Ishikawa (cell line): ENCODE measurements around the gene PIN4.

Experiments used
- CEBPB ChIP-seq: IDR thresholded peaks from 2 replicates; pipeline ENCODE4 v1.6.1; 2012
- EGR1 ChIP-seq: IDR thresholded peaks from 2 replicates; pipeline ENCODE4 v1.6.1; 2012
- EP300 ChIP-seq: IDR thresholded peaks from 2 replicates; pipeline ENCODE4 v1.6.1; 2012; ENCODE audit warnings: borderline replicate concordance
- FOXM1 ChIP-seq: IDR thresholded peaks from 2 replicates; pipeline ENCODE4 v1.6.1; 2012; ENCODE audit warnings: low read depth, borderline replicate concordance
- NFIC ChIP-seq: IDR thresholded peaks from 2 replicates; pipeline ENCODE4 v1.6.1; 2012
- RAD21 ChIP-seq: IDR thresholded peaks from 2 replicates; pipeline ENCODE4 v1.6.1; 2012; ENCODE audit warnings: low read depth
- TAF1 ChIP-seq: IDR thresholded peaks from 2 replicates; pipeline ENCODE4 v1.6.1; 2012; ENCODE audit warnings: low read depth, mild to moderate bottlenecking
- TCF12 ChIP-seq: IDR thresholded peaks from 2 replicates; pipeline ENCODE4 v1.6.1; 2012; ENCODE audit warnings: low read depth
- TEAD4 ChIP-seq: IDR thresholded peaks from 2 replicates; pipeline ENCODE4 v1.6.1; 2012
- YY1 ChIP-seq: IDR thresholded peaks from 2 replicates; pipeline ENCODE4 v1.6.1; 2012; ENCODE audit warnings: low read depth
- TF ChIP-seq, protein P1 (sequence below): IDR thresholded peaks from 2 replicates; pipeline ENCODE4 v1.6.1; 2012
- TF ChIP-seq, protein P2 (sequence below): IDR thresholded peaks from 2 replicates; pipeline ENCODE4 v1.6.1; 2012; ENCODE audit warnings: low read depth, mild to moderate bottlenecking

DNA sequence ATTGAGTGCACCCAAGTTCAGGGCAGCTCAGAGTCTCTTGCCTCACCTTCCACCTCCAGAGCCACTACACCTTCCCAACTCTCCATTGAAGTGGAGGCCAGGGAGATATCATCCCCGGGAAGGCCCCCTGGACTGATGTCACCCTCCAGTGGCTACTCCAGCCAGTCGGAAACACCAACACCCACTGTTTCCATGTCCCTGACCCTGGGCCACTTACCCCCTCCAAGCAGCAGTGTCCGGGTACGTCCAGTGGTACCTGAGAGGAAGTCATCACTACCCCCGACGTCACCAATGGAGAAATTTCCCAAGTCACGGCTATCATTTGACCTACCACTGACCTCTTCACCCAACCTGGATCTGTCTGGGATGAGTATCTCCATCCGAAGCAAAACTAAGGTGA lies 42.0 kb upstream of the PIN4 start:
- TF ChIP-seq, protein P1, sequence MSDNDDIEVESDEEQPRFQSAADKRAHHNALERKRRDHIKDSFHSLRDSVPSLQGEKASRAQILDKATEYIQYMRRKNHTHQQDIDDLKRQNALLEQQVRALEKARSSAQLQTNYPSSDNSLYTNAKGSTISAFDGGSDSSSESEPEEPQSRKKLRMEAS = no peak
- TF ChIP-seq CEBPB = no peak
- no peak for TF ChIP-seq TCF12
- no peak for TF ChIP-seq TAF1
- TF ChIP-seq, protein P2, sequence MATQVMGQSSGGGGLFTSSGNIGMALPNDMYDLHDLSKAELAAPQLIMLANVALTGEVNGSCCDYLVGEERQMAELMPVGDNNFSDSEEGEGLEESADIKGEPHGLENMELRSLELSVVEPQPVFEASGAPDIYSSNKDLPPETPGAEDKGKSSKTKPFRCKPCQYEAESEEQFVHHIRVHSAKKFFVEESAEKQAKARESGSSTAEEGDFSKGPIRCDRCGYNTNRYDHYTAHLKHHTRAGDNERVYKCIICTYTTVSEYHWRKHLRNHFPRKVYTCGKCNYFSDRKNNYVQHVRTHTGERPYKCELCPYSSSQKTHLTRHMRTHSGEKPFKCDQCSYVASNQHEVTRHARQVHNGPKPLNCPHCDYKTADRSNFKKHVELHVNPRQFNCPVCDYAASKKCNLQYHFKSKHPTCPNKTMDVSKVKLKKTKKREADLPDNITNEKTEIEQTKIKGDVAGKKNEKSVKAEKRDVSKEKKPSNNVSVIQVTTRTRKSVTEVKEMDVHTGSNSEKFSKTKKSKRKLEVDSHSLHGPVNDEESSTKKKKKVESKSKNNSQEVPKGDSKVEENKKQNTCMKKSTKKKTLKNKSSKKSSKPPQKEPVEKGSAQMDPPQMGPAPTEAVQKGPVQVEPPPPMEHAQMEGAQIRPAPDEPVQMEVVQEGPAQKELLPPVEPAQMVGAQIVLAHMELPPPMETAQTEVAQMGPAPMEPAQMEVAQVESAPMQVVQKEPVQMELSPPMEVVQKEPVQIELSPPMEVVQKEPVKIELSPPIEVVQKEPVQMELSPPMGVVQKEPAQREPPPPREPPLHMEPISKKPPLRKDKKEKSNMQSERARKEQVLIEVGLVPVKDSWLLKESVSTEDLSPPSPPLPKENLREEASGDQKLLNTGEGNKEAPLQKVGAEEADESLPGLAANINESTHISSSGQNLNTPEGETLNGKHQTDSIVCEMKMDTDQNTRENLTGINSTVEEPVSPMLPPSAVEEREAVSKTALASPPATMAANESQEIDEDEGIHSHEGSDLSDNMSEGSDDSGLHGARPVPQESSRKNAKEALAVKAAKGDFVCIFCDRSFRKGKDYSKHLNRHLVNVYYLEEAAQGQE = no peak
- no peak for TF ChIP-seq EGR1
- no peak for TF ChIP-seq TEAD4
- no peak for TF ChIP-seq YY1
- no peak for TF ChIP-seq RAD21
- no peak for TF ChIP-seq FOXM1
- no peak for TF ChIP-seq EP300
- TF ChIP-seq NFIC = no peak
